LNCaP clone FGC (cell line): ENCODE data around the gene UTS2R.

Experiments
- DNase-seq: peaks from one replicate; pipeline ENCODE4 v3.0.0-alpha.2; 2011; ENCODE audit warnings: low read depth
- H3K4me3 ChIP-seq: 2 replicates; pipeline ENCODE4 v1.5.1; 2011; ENCODE audit warnings: mild to moderate bottlenecking, low read depth, low read length, control low read depth
- CTCF ChIP-seq: IDR thresholded peaks from 2 replicates; pipeline ENCODE4 v1.5.1; 2012; ENCODE audit warnings: mild to moderate bottlenecking; ENCODE audit not compliant: control insufficient read depth, insufficient read depth; ENCODE audit errors: extremely low read depth

Gene UTS2R

GRCh38 chr17:82400206-82400605, 28.6 kb downstream of the UTS2R start:
- TF ChIP-seq CTCF = no peak
- no peak for DNase-seq
- no peak overlapping the region for H3K4me3 ChIP-seq

- TF ChIP-seq CTCF = no peak
- DNase-seq = no peak
- no peak overlapping the region for H3K4me3 ChIP-seq
These were observed 29.3 kb downstream of the UTS2R start for GRCh38 chr17:82400830-82401229.

- H3K4me3 ChIP-seq = no peak overlapping the region
- no peak for DNase-seq
- no peak for TF ChIP-seq CTCF
These were observed 31.3 kb downstream of the UTS2R start for GRCh38 chr17:82402865-82403264.

- H3K4me3 ChIP-seq = no peak overlapping the region
- TF ChIP-seq CTCF = no peak
- no peak for DNase-seq
These were observed 32.4 kb downstream of the UTS2R start for GRCh38 chr17:82403662-82404660.

GRCh38 chr17:82405051-82405450, 33.5 kb downstream of the UTS2R start:
- no peak overlapping the region for H3K4me3 ChIP-seq
- no peak for DNase-seq
- TF ChIP-seq CTCF = no peak

- DNase-seq = no peak
- no peak overlapping the region for H3K4me3 ChIP-seq
- TF ChIP-seq CTCF = no peak
These were observed 34.6 kb downstream of the UTS2R start for GRCh38 chr17:82406131-82406671.

- no peak for TF ChIP-seq CTCF
- no peak overlapping the region for H3K4me3 ChIP-seq
- no peak for DNase-seq
These were observed 35.7 kb downstream of the UTS2R start for GRCh38 chr17:82407255-82407654.
